HL-60 (cell line): ENCODE data around the gene SMIM5.

Source experiments
- DNase-seq, 2 experiments: peaks; one replicate each; pipeline ENCODE4 v3.0.0-alpha.2; 2010 to 2020; ENCODE audit warnings: low read depth in 1 of 2, low spot score in 1 of 2
- H3K27ac ChIP-seq: fragments of 250-450 bp; sonication (Bioruptor Pico); replicated peaks from 2 replicates; pipeline ENCODE4 v1.5.1; 2020; ENCODE audit warnings: mild to moderate bottlenecking, moderate library complexity
- H3K27me3 ChIP-seq: fragments of 250-450 bp; sonication (Bioruptor Pico); 2 replicates; pipeline ENCODE4 v1.5.1; 2021; ENCODE audit warnings: mild to moderate bottlenecking, moderate library complexity; ENCODE audit not compliant: insufficient read depth, poor library complexity, severe bottlenecking
- H3K4me3 ChIP-seq: replicated peaks from 2 replicates; pipeline ENCODE4 v1.5.1; 2011; ENCODE audit warnings: mild to moderate bottlenecking, control low read depth, low read length; ENCODE audit not compliant: insufficient read depth
- CTCF ChIP-seq: IDR thresholded peaks from one replicate; pipeline ENCODE4 v1.5.1; 2011; ENCODE audit warnings: low read length, control low read depth, inconsistent platforms; ENCODE audit not compliant: insufficient read depth
- GABPA ChIP-seq: IDR thresholded peaks from 2 replicates; pipeline ENCODE4 v1.6.1; 2012; ENCODE audit warnings: low read depth
- POLR2AphosphoS5 ChIP-seq: IDR thresholded peaks from 2 replicates; pipeline ENCODE4 v1.6.1; 2012; ENCODE audit warnings: low read depth
- REST ChIP-seq: IDR thresholded peaks from 2 replicates; pipeline ENCODE4 v1.6.1; 2012; ENCODE audit warnings: low read depth; ENCODE audit not compliant: insufficient replicate concordance
- SPI1 ChIP-seq: IDR thresholded peaks from 2 replicates; pipeline ENCODE4 v1.6.1; 2012; ENCODE audit warnings: low read depth, mild to moderate bottlenecking, borderline replicate concordance

The SMIM5 gene

DNA sequence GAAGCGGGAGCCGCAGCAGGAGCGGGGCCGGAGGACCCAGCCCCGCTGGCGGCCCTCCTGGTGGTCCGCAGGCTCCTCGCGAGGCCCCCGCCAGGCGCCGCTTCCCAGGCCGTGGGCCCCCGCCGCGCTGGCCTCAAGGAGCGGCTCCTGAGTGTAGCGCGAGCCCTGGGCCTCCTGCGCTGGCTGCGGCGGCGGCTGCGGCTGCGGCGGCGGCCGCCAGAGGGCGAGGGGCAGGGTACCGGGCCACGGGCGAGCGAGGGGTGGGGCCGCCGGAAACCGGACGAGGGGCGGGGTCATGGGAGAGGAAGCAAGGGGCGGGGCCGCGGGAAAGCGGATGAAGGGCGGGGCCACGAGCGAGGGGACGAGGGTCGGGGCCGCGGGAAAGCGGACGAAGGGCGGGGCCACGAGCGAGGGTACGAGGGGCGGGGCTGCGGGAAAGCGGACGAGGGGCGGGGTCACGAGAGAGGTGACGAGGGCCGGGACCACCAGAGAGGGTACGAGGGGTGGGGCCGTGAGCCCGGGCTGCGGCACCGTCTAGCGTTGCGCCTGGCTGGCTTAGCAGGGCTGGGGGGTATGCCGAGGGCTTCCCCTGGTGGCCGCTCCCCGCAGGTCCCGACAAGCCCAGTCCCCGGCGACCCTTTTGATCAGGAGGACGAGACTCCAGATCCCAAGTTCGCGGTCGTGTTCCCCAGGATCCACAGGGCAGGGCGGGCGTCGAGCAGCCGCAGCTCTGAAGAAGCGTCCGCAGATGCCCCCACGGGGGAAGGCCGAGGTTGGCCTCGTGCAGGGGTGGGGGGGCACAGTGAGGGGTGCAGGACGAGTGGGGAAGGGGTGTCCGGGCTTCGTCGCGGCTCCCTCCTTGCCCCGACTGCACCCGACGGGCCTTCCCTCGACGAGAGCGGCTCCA, 44.0 kb upstream of the SMIM5 start:
- Histone ChIP-seq H3K27me3 (peaks cover 19% of the 10 kb centered on the region), H3K4me3 (peak overlapping the region; percentile 55), H3K27ac (no peak overlapping the region)
- peak; percentile 71 to 92 for DNase-seq
- TF ChIP-seq CTCF (no peak), SPI1 (no peak), REST (no peak), GABPA (no peak), POLR2AphosphoS5 (no peak)

DNA sequence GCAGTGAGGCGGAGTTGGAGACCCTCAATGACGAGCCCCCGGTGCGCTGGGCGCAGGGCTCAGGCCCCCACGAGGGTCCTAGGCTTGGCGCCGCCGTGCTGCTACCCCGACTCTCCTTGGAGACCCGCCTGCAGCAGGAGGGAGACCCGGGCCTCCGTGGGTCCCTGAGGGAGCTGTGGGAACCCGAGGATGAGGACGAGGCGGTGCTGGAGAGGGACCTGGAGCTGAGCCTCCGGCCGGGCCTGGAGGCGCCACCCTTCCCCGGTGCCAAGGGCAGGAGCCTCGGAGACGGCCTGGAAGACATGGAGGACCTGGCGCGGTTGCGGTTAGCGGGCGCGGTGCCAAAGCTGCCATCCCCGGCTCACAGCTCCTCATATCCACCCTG, 43.3 kb upstream of the SMIM5 start:
- Histone ChIP-seq H3K27ac (no peak overlapping the region), H3K4me3 (no peak overlapping the region)
- no peak for TF ChIP-seq POLR2AphosphoS5
- no peak for TF ChIP-seq SPI1
- no peak for TF ChIP-seq GABPA

GRCh38 chr17:75590314-75590761, 42.9 kb upstream of the SMIM5 start:
- no peak for TF ChIP-seq POLR2AphosphoS5
- no peak for TF ChIP-seq SPI1
- no peak for TF ChIP-seq REST
- TF ChIP-seq GABPA = no peak
- no peak for TF ChIP-seq CTCF
- Histone ChIP-seq H3K27ac (no peak overlapping the region), H3K4me3 (no peak overlapping the region), H3K27me3 (peaks cover 19% of the 10 kb centered on the region)
- no peak for DNase-seq

More for the DNA sequence above, 43.3 kb upstream of the SMIM5 start:
- DNase-seq = no peak
- H3K27me3 ChIP-seq = peaks cover 19% of the 10 kb centered on the region

DNA sequence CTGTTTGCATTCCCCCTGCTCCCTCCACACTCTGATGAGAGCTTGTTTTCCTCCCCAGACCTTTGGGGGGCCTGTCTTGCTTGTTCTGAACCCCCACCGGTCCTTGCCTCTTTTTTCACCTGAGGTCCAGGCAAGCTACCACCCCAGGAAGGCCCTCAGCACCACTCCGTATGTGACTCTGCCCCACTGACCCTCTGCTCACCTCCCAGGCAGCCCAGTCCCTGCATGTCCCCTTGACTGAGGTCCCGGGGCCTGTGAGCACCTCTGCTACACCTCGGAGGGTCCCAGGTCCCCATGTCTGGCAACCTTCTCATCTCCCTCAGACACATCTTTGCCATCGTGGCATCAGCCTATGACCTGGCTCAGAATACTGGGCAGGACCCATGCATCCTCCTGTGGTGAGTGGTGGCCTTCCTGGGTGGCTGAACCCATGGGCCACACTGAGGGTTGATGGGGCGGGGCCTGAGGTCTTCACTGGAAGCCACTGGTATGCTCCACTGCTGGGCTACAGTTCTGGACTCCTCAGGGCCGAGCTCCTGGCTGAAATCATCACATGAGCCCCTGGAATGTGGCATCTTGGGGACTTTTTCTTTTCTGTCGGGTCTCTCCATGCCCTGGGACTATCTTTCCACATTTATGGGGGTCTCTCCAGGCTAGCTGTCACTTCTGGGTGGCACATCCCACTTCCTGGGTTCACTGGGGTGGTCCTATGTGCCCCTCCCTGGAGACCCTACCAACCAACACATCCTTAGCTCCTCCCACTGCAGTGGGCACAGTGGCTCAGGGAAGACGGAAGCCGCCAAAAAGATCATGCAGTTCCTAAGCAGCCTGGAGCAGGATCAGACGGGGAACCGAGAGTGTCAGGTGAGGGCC, 42.1 kb upstream of the SMIM5 start:
- no peak overlapping the region for H3K4me3 ChIP-seq
- no peak for DNase-seq
- TF ChIP-seq POLR2AphosphoS5 = no peak
- no peak for TF ChIP-seq REST
- TF ChIP-seq SPI1 = no peak
- no peak for TF ChIP-seq GABPA
- no peak for TF ChIP-seq CTCF
- no peak overlapping the region for H3K27ac ChIP-seq
- H3K27me3 ChIP-seq = peaks cover 19% of the 10 kb centered on the region
